Ishikawa (cell line): Measurements from ENCODE around the gene KIZ.

ENCODE experiments used
- CEBPB ChIP-seq: IDR thresholded peaks from 2 replicates; pipeline ENCODE4 v1.6.1; 2012
- CREB1 ChIP-seq: IDR thresholded peaks from 2 replicates; pipeline ENCODE4 v1.6.1; 2012; ENCODE audit warnings: low read depth
- EGR1 ChIP-seq: IDR thresholded peaks from 2 replicates; pipeline ENCODE4 v1.6.1; 2012
- EP300 ChIP-seq: IDR thresholded peaks from 2 replicates; pipeline ENCODE4 v1.6.1; 2012; ENCODE audit warnings: borderline replicate concordance
- NFIC ChIP-seq: IDR thresholded peaks from 2 replicates; pipeline ENCODE4 v1.6.1; 2012
- RAD21 ChIP-seq: IDR thresholded peaks from 2 replicates; pipeline ENCODE4 v1.6.1; 2012; ENCODE audit warnings: low read depth
- TAF1 ChIP-seq: IDR thresholded peaks from 2 replicates; pipeline ENCODE4 v1.6.1; 2012; ENCODE audit warnings: low read depth, mild to moderate bottlenecking
- TCF12 ChIP-seq: IDR thresholded peaks from 2 replicates; pipeline ENCODE4 v1.6.1; 2012; ENCODE audit warnings: low read depth
- TEAD4 ChIP-seq: IDR thresholded peaks from 2 replicates; pipeline ENCODE4 v1.6.1; 2012
- YY1 ChIP-seq: IDR thresholded peaks from 2 replicates; pipeline ENCODE4 v1.6.1; 2012; ENCODE audit warnings: low read depth
- ZBTB7A ChIP-seq: IDR thresholded peaks from 2 replicates; pipeline ENCODE4 v1.6.1; 2012; ENCODE audit warnings: low read depth
- TF ChIP-seq, protein P1 (sequence below): IDR thresholded peaks from 2 replicates; pipeline ENCODE4 v1.6.1; 2012
- TF ChIP-seq, protein P2 (sequence below): IDR thresholded peaks from 2 replicates; pipeline ENCODE4 v1.6.1; 2012; ENCODE audit warnings: low read depth, mild to moderate bottlenecking
- TF ChIP-seq, protein P3 (sequence below): IDR thresholded peaks from 2 replicates; pipeline ENCODE4 v1.6.1; 2012

DNA sequence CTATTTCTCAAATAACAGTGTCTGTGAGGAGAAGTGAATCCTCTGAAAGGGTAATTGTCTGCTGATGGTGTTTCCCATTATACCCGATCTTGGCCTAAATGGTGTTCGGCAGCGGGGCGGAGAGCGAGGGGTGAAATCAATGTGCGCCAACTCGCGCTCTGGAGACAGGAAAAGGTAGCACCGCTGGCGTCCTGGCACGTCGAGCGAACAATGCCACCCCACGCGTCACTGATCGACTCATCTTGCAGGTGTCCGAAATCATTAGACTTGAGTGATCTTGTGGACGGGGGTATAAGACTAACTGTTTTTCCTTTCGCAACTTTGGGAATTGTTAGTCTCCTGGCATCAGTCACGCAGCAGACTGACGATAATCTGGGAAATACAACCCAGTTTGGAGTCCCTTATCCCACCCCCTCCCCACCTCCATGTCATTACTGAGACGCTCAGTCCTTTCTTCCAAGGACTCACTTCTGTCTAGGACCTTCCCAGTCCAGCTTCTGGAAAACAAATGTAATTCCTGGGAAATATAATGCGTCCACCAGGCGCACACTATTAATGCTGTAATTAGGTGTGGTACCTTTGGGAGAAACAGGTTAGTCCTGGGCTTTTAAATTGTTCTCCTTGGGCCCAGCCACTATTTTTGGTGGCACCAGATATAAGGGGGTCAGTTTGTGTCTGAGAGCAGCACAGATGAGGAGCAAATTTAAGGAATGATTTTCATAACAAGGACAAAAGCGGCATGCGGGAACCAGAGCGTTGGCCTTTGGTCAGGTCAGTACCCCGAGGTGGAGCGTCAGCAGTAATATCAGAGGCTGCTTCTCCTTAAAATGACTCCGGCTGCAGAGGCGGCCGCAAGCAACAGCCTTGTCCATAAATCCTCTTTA, 22.1 kb upstream of the KIZ start:
- TF ChIP-seq, protein P1, sequence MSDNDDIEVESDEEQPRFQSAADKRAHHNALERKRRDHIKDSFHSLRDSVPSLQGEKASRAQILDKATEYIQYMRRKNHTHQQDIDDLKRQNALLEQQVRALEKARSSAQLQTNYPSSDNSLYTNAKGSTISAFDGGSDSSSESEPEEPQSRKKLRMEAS, result no peak
- TF ChIP-seq EP300 (no peak), EGR1 (no peak), RAD21 (no peak), YY1 (no peak), NFIC (no peak), TAF1 (no peak), ZBTB7A (no peak), CEBPB (no peak), CREB1 (no peak), TEAD4 (no peak), TCF12 (no peak)
- TF ChIP-seq, protein P2, sequence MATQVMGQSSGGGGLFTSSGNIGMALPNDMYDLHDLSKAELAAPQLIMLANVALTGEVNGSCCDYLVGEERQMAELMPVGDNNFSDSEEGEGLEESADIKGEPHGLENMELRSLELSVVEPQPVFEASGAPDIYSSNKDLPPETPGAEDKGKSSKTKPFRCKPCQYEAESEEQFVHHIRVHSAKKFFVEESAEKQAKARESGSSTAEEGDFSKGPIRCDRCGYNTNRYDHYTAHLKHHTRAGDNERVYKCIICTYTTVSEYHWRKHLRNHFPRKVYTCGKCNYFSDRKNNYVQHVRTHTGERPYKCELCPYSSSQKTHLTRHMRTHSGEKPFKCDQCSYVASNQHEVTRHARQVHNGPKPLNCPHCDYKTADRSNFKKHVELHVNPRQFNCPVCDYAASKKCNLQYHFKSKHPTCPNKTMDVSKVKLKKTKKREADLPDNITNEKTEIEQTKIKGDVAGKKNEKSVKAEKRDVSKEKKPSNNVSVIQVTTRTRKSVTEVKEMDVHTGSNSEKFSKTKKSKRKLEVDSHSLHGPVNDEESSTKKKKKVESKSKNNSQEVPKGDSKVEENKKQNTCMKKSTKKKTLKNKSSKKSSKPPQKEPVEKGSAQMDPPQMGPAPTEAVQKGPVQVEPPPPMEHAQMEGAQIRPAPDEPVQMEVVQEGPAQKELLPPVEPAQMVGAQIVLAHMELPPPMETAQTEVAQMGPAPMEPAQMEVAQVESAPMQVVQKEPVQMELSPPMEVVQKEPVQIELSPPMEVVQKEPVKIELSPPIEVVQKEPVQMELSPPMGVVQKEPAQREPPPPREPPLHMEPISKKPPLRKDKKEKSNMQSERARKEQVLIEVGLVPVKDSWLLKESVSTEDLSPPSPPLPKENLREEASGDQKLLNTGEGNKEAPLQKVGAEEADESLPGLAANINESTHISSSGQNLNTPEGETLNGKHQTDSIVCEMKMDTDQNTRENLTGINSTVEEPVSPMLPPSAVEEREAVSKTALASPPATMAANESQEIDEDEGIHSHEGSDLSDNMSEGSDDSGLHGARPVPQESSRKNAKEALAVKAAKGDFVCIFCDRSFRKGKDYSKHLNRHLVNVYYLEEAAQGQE, result no peak
- TF ChIP-seq, protein P3, sequence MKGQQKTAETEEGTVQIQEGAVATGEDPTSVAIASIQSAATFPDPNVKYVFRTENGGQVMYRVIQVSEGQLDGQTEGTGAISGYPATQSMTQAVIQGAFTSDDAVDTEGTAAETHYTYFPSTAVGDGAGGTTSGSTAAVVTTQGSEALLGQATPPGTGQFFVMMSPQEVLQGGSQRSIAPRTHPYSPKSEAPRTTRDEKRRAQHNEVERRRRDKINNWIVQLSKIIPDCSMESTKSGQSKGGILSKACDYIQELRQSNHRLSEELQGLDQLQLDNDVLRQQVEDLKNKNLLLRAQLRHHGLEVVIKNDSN, result no peak
